Limb (tissue), 2 donors: ENCODE measurements around the gene KLHL14.
A peak's percentile ranks its signal among the peaks of the same experiment; 100 is the strongest.

Experiments used
- DNase-seq, 2 donors: peaks; one replicate each; pipeline ENCODE4 v3.0.0-alpha.2; 2016; ENCODE audit errors: extremely low spot score in 2 of 2

KLHL14 gene

DNA sequence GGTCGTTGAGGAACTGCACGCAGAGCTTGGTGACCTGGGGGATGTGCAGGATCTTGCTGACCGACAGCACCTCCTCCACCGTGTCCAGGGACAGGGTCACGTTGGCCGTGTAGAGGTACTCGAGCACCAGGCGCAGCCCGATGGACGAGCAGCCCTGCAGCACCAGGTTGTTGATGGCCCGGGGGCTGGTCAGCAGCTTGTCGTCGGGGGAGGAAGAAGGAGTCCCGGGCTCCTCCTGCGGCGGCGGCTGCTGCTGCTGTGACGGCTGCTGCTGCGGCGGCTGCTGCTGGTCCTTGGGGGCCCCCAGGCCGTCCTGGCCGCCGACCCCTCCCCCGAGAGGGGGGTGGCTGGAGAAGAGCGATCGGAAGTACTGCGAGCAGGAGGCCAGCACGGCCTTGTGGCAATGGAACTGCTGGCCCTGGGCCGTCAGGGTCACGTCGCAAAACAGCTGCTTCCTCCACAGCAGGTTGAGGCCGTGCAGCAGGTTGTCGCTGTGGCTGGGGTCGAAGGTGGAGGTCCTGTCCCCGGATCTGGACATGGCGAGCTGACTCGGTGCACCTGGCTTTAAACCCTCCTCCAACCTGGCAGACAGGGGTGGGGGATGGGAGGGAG, 2.7 kb downstream of the KLHL14 start:
- peak in 1 of 2 donors; percentile 55 for DNase-seq

DNA sequence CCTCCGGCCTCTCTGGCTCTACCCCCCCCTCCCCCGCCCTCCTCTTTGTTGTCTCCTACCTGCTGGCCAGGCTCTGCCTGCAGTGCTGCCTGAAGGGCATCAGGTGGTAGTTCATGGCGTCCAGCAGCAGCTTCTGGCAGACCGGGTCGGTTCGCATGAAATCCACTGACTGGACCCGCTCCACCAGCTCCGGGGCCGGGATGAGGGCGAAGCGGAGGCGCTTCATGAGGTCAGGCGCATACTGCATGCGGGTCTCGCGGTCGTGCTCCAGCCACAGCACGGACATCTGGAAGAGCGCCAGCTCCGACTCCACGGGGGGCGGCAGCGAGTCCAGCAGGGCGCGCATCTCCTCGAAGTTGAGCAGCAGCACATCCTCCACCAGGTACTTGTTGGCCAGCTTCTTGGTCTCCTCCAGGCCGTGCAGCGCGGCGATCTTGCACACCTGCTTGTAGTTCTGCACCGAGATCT, 3.2 kb downstream of the KLHL14 start:
- DNase-seq = no peak

DNA sequence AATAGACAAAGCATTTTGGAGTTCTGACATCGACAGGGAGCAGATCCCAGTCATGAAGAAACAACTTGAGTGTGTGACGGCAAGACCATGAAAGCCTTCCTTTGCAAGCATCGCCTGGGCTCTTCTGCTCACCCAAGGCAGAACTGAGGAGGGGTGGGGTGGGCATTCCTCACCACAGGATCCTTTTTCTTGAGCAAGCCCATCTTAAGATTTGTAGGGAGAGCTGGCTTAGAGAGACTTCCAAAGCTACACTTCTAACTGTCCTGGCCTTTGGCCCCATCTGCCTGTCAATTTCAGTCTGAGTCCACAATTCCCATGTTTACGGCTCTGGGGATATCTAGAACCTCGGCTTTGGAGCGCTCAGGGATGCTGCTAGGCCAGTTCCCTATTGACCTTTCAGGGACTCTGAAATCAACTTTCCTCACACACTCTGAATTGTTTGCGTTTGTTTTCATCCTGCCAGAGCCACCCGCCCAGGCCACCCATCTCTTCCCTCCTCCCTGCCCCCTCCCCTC, 3.7 kb downstream of the KLHL14 start:
- no peak for DNase-seq

DNA sequence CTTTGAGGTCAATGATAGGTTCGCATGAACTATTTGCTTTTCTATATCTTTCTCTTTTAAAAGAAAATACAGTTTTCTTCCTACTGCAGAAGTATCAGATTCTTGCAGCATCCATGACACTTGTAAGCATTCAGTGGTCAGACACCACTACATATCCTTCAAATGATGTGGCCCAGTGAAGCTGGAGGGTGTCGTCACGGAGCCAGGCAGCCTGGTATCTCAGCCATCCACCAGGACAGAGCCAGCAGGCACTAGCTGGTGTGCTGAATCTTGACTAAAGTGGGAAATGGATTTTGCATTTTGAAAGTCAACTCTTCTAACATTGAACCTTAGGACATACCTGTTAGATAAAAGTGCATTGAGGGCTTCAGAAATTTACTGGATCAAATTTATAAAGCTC, 5.4 kb downstream of the KLHL14 start:
- DNase-seq = no peak

DNA sequence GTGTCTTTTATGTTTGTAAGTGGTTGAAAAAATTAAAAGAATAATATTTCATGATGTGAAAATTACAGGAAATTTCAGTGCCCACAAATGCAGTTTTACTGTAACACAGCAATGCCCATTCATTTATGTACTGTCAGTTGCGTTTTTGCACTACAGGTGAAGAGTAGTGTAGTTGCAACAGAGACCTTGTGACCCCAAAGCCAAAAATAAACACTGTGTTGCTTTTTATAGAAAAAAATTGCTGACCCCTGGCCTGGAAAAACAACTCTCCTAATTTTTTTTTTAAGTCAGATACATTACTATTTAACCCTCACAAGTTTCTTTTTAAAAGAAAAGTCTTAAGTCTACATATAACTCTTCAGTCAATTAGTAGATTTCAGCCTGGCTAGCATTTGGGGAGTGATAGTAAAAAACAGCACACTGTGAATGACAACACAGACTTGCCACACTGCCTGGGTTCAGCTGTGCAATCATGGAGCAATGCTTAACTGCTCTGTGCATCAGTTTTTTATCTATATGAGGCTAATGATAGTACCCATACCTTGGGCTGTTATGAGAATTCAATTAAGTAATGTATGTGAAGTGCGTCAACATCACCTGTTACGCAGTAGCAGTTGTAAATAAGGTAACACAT, 8.1 kb downstream of the KLHL14 start:
- DNase-seq = no peak

DNA sequence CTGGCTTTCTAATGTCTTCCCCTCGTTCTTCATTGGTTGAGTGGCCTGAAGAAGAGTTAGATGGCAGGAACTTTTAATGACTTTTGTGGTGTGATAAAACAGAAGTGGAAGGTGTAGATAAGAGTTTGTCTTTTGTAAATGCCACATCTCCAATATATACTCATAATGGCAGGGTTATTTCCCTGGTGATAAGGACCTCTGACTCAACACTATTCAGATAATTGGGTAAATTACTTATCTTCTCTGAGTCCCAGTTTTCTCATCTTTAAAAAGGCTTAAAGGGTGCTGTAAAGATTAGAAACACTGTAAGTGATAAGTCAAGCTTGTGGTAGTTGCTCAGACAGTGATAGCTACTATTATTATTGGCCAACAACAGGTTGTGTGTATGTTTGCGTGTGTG, 9.5 kb downstream of the KLHL14 start:
- DNase-seq = no peak

DNA sequence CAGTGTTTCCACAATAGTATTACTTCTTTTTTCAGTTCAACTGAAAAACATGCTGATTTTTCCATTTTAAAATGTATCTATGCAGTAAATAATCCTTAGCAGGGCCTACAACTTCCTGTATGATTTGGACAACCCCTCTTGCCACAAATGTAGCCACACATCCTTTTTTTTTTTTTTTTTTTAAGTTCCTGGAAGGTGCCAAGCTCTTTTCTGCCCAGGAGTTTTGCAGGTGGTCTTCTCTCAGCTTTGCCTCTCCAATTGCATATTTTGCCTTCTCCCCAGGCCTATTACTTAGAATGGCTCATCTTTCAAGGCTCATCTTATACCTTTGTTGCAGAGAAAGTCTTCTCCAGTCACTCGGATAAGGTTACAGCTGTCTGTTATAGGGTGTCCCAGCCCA, 11.6 kb downstream of the KLHL14 start:
- DNase-seq = no peak

DNA sequence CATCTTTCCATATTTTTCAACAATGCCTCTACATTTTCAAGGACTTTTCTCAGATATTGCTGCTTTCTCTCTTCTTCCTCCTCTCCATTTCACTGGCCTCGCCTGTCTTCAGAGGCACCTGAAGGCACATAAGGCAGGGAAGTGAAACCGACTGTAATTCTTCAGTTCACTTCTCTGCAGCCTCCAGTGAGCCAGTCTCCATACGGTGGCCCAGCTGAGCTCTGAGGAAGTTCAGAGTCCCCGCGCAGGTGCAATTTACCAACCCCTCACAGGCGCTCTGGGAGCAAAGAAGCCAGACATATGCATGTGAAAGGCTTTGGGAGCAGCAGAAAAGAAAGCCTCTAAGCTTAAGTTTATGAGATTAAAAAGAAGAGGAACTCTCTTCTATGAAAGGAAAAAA, 12.4 kb downstream of the KLHL14 start:
- no peak for DNase-seq

DNA sequence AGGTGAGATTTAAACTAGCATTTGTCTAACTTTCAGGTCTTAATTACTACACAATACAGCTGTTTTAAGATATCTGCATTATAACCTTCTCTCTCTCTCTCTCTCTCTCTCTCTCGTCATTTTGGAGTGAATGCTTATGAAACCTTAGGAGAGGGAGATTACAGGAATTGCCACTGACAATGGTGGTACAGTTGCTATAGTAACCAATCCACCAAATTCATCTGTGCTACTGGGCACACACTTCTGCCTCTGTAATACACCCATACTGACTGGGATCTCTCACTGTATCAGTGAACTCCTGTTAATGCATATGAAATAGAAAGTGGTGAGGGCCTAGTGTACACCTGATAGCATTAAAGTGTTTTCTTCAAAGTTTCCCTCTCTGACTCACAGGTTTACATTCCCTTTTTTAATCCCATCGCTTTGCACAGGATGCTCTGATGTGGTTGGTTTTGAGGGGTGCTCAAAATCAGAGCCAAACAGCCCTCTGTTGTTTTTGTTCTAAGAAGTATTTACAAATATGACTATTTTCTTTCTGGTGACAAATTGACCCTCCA, 13.1 kb downstream of the KLHL14 start:
- DNase-seq = no peak

DNA sequence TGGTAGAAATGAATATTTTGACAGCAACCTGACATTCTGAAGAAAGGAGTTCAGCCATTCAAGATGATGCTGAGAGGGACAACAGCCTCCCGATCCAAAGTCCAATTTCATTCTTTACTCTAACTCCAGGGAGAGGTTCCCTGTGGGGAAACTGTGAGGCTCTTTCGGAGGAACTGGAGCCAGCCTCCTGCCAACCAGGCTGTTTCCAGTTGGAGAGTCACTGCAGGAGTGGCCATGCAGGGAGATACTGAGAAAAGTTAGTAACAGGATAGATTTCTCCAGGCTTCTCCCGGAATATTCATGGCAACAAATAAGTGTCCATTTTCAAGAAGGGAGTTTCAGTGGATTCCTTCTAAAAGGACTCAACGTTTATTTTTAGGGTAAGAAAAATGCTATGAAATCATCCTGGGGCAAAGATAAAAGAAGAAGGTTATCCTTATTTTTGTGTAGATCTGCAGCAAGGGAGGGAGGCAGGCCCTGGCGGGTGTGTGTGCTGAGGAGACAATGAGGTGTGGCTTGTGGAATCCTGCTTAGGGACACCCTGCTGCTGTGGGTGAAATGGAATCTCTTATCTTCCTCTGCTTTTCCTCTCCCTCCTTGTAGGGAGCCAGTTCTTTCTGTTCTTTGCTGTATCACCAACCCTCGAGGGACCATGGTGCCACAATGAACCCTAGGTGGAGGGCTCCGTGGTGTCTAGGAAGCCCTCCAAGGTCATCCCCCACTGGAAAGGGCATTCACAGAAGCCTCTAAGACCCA, 18.1 kb downstream of the KLHL14 start:
- no peak for DNase-seq

DNA sequence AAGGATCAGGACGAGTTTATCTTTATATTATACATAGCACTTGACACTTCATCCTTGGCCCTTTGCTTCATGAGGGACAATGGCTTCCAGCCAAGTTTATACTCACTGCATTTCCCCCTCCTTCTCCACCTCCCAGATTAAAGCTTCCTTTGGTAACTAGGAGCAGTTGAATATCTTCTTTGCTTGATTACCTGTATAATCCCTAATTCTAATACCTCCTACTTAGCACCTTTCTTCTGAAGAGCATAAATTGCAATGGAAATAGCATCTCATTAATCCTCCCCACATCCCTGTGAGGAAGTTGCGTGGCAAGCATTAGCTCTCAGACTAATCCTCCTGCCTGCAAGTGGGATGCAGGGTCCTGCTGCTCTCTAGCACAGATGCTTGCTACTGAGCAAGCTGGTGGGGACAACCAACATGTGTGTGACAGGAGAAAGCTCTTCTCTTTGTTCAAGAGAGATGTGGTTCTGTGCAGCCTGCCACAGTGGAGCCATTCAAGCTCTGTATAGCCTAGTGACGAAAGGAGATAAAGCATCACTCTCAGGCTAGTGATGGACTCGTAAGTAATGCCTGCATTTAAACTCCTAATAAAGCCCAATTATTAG, 19.1 kb downstream of the KLHL14 start:
- no peak for DNase-seq

DNA sequence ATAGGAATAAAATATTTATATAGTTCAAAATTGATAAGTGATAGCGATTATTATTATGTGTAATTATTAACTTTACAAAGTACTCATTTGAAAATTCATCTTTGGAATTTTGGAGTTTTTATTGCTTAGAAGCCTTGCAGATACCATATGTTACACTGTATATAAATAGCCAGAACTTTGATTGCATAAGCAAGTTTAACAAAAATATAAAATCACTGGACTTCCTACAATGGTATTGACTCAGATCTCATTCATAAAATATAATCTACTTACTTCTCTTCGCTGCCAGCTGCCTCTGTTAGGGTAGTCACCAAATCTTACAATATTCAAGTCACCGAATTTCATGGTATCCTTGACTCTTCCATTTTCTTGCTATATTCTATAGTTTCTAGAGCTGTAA, 22.5 kb downstream of the KLHL14 start:
- DNase-seq = no peak

DNA sequence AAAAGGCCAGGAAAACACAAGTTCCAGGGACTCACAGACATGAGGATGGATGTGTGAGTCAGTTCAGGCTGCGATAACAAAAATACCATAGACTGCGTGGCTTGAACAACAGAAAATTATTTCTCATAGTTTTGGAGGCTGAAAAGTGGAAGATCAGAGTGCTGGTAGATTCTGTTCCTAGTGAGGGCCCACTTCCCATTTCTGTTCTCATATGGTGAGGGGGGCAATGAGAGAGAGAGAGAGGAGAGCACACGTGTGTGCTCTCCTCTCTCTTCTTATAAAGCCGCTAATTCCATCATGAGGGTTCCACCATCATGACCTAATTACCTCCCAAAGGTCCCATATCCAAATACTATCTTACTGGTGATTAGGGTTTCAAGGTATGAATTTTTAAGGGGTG, 23.0 kb downstream of the KLHL14 start:
- DNase-seq = no peak

DNA sequence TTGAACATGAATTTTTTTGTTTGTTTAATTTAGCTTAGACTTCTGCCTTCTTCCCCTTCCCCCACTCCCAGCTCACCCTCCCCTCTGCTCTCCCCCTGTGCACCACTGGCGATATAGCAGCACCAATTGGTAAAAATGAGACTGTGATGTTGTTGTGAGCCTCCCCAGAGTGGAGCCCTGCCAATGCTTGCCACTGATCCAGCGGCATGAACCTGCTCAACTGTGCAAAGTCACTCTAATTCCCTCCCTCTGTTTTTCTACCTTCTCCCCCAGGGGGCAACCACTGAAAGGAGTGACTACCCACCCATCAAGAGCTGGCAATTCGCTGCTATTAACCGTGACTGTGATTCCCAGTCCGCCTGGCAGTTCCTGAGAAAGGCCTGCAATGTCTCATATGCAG, 30.2 kb downstream of the KLHL14 start:
- DNase-seq = no peak

DNA sequence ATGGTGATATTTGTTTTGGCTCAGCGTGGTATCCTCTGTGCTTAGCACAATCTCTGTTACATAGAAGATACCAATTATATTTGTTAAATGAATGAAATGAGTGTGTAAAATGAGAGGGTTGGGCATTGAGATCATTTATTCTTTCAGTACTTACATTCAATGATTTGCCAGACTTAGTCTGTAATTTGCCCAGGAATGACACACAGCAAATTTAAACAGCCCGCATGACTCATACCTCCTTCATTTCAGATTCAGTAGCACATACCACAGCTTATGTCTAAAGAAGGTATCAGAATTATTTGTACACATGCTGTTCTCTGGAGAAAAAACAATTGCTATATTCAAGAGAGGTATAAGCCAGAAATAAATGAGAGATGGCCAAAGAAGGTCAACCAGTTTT, 37.0 kb downstream of the KLHL14 start:
- DNase-seq = no peak

DNA sequence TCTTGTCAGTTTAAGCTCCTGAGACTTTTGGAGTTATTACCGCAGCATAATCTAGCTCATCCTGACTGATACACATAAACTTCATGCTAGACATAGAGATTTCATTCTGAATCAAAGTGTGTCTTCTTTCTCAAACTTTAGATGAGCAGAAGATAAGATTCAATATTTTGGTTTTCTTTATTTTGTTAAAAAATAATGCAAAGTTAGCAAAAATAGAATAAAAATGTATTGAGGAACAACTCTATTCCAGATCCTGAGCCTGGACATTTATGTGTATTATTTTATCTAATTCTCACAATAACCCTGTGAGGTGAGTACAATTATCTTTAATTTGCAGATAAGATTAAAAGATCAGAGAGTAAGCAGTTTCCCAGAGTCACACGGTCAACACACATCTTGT, 38.4 kb downstream of the KLHL14 start:
- no peak for DNase-seq

DNA sequence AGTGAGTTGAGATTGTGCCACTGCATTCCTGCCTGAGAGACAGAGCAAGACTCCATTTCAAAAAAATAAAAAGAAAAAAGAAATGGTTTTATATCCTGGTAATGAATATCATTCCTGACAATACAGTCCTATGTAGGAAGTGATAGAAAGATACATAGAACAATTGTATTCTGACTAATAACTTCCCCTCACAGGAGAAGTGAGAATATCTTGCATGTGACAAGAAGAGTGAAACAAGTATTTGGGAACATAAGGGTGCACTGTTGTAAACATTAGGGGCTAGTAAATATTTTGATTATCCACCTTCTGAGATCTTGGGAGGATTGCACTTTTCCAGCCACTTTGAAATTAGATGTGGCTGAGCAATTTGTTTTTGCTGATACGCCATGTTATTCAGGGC, 40.7 kb downstream of the KLHL14 start:
- DNase-seq = no peak

DNA sequence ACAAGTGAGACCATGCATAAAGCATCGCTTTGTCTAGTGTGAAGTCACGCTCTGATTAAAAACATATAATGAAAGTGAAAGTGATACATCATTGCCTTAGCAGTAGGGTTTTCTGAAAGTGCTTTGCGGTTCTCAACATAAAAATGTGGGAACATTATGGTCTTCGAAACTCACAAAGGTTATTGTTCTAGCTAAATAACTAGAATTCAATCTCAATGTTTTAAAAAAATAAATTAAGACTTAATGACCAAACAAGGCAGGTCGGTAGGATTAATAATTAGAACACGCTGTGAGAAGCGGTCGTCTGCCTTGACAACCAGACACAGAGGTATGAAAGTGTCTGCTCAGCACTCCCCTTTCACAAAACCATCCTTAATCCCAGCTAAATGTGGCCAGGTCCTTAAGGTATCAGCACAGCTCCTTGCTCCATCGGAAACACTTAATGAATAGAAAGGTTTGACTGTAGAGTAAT, 42.2 kb downstream of the KLHL14 start:
- no peak for DNase-seq

DNA sequence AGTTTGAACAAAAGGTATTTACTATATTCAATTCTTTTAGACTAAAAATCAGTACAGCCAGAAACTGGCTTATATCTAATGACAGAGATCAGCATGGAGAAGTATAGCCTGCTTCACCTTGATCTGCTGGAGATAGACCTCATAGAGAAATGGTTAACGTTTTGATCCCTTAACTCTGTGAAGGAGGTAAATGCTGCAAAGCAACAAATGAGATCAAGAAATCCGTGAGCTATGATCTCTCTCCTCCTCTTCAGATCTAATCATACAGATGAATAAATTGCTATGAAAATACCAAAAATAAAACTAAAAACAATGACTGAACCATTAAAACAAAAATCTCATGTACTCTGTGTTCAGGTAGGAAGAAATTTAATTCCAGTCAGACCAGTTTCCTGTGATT, 42.8 kb downstream of the KLHL14 start:
- DNase-seq = no peak

DNA sequence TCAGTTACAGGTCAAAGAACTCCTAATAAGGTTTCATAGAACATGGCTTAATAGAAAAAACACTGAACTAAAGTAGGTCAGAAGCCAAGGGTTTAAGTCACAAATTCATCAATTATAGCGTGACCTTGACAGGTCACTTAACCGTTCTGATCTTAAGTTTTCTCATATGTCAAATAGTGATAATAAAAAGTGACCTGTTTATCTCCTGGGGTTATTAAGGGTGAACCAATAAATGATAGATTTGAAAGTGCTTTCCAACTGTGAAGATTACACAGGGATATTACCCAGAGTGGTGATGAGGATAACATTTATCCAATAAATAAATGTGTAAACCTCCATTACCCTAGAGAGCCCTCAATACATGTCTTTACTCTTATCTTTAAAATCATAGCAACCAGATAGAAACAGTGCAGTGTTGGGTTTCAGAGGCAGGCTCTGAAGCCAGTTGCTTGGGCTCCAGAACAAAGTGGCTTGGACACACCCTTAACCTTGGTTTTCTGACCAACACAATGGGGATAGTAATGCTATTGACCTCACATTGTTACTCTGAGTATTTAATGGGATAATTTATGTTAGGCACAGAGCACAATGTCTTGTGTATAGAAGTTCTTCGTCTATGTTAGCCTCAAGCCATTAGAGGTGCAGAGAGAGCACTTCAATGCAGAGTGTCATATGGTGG, 48.6 kb downstream of the KLHL14 start:
- no peak for DNase-seq

DNA sequence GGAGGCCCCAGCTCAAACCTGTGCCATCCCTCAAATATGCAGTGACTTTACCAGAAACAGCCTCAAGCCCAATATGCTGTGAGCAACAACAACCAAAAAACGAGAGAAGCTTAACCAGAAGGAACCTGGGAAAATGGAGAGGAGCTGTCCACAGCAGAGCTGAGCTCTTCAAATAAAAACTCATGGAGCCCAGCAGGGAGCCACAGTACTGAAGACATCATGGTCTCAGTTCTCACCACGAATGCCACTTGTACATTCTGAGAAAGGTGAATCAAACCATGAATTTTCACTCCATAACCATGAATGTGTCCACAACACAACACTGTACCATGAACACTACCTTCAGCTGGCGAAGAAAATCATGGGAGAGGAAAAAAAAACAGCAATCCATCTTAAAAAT, 50.5 kb downstream of the KLHL14 start:
- no peak for DNase-seq
